ENCODE measurements around the gene CLEC18C.
"Not testable (repeated sequence)": the region's sequence is repeated elsewhere in the genome, so short reads cannot be mapped to it uniquely, and the experiment has no call there.

DNA sequence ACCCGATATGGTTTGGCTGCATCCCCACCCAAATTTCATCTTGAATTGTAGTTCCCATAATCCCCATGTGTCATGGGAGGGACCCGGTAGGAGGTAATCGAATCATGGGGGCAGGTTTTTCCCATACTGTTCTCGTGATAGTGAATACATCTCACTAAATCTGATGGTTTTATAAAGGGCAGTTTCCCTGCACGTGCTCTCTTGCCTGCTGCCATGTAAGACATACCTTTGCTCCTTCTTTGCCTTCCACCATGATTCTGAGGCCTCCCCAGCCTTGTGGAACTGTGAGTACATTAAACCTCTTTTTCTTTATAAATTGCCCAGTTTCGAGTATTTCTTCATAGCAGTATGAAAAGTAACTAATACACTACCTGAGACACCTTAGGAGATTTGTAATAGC, 32.8 kb downstream of the CLEC18C start:
- TF ChIP-seq, protein P1, sequence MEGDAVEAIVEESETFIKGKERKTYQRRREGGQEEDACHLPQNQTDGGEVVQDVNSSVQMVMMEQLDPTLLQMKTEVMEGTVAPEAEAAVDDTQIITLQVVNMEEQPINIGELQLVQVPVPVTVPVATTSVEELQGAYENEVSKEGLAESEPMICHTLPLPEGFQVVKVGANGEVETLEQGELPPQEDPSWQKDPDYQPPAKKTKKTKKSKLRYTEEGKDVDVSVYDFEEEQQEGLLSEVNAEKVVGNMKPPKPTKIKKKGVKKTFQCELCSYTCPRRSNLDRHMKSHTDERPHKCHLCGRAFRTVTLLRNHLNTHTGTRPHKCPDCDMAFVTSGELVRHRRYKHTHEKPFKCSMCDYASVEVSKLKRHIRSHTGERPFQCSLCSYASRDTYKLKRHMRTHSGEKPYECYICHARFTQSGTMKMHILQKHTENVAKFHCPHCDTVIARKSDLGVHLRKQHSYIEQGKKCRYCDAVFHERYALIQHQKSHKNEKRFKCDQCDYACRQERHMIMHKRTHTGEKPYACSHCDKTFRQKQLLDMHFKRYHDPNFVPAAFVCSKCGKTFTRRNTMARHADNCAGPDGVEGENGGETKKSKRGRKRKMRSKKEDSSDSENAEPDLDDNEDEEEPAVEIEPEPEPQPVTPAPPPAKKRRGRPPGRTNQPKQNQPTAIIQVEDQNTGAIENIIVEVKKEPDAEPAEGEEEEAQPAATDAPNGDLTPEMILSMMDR (conservative IDR thresholded peaks at IDR 0.05 in 1 of 2, IDR thresholded peaks at IDR 0.05 in 1 of 2; ENCODE audit: extremely low read depth in 1 of 2, insufficient read depth in 1 of 2, low read depth in 1 of 2, low read length in 2 of 2): not testable (repeated sequence)
- TF ChIP-seq EZH2 (IDR thresholded peaks at IDR 0.05; ENCODE audit: borderline replicate concordance, low read length): not testable (repeated sequence)

Data from mammary epithelial cell (primary cell).